IMR-90 (cell line): Measurements from ENCODE around the gene SINHCAF. TPM values are rescaled to one million over a fixed set of nuclear protein-coding genes. Genes with fewer than 3 reads are reported as not detected.

ENCODE experiments used
- ATAC-seq: fragments of 200-7000 bp; cut with Tn5 transposase; 2 replicates; pipeline ENCODE4 v1.9.1; 2020; ENCODE audit warnings: low read depth, mild to moderate bottlenecking, moderate library complexity
- BruUV-seq: library from RNA; stranded (reverse); fragments of 400-500 nt; replicated peaks from 2 replicates; lab custom pipeline; 2021; lab: Mats Ljungman, UMichigan
- CTCF ChIA-PET: fragments of 300-600 bp; formaldehyde crosslinking; extraction: SDS; loops from one replicate; lab custom pipeline; 2021; ENCODE audit warnings: antibody characterized with exemption; lab: Yijun Ruan, JAX
- POLR2A ChIA-PET: fragments of 300-600 bp; sonication (Branson Sonifier 250); formaldehyde crosslinking; loops from one replicate; lab custom pipeline; 2022; ENCODE audit warnings: antibody characterized with exemption; ENCODE audit not compliant: unreplicated experiment; lab: Charles Lee
- DNase-seq: peaks from one replicate; pipeline ENCODE4 v3.0.0; 2013
- H2AFZ ChIP-seq: replicated peaks from 2 replicates; pipeline ENCODE3; 2013; ENCODE audit warnings: low read length, mild to moderate bottlenecking; ENCODE audit not compliant: poor library complexity
- H2AK5ac ChIP-seq: 2 replicates; pipeline ENCODE4 v1.6.1; 2013; ENCODE audit warnings: low read depth, low read length, inconsistent platforms
- H2AK9ac ChIP-seq: replicated peaks from 2 replicates; pipeline ENCODE3; 2013; ENCODE audit warnings: mild to moderate bottlenecking, low read depth, low read length, moderate library complexity; ENCODE audit not compliant: poor library complexity
- H2BK120ac ChIP-seq: 2 replicates; pipeline ENCODE4 v1.6.1; 2013; ENCODE audit warnings: low read depth, low read length, inconsistent platforms
- H2BK15ac ChIP-seq: 3 replicates; pipeline ENCODE4 v1.6.1; 2013; ENCODE audit warnings: low read depth, low read length, inconsistent platforms
- H2BK20ac ChIP-seq: 2 replicates; pipeline ENCODE4 v1.6.1; 2013; ENCODE audit warnings: low read depth, mild to moderate bottlenecking, inconsistent platforms, low read length, moderate library complexity
- H2BK5ac ChIP-seq: 2 replicates; pipeline ENCODE4 v1.6.1; 2013; ENCODE audit warnings: mild to moderate bottlenecking, low read depth, low read length, inconsistent platforms; ENCODE audit not compliant: poor library complexity, severe bottlenecking
- H3K14ac ChIP-seq: replicated peaks from 2 replicates; pipeline ENCODE4 v1.6.1; 2013; ENCODE audit warnings: low read depth, low read length, inconsistent platforms
- H3K18ac ChIP-seq: 2 replicates; pipeline ENCODE4 v1.6.1; 2013; ENCODE audit warnings: low read depth, low read length, control low read depth
- H3K23ac ChIP-seq: 2 replicates; pipeline ENCODE4 v1.6.1; 2013; ENCODE audit warnings: low read depth, low read length, inconsistent platforms
- H3K27ac ChIP-seq: 2 replicates; pipeline ENCODE4 v1.5.1; 2013; ENCODE audit warnings: mild to moderate bottlenecking, control low read depth, low read length; ENCODE audit not compliant: insufficient read depth
- H3K27me3 ChIP-seq: 2 replicates; pipeline ENCODE4 v1.6.1; 2013; ENCODE audit warnings: low read length; ENCODE audit not compliant: control insufficient read depth, insufficient read depth
- H3K36me3 ChIP-seq: 2 replicates; pipeline ENCODE4 v1.6.1; 2013; ENCODE audit warnings: low read length, mixed read lengths; ENCODE audit not compliant: control insufficient read depth, insufficient read depth
- H3K4ac ChIP-seq: 2 replicates; pipeline ENCODE4 v1.6.1; 2013; ENCODE audit warnings: low read depth, low read length, inconsistent platforms
- H3K4me1 ChIP-seq: 2 replicates; pipeline ENCODE4 v1.6.1; 2013; ENCODE audit warnings: low read length, mixed read lengths; ENCODE audit not compliant: control insufficient read depth, insufficient read depth
- H3K4me2 ChIP-seq: 2 replicates; pipeline ENCODE4 v1.6.1; 2013; ENCODE audit warnings: low read depth, mild to moderate bottlenecking, control low read depth, low read length, moderate library complexity
- H3K4me3 ChIP-seq: 2 replicates; pipeline ENCODE4 v1.5.1; 2013; ENCODE audit warnings: low read depth, mild to moderate bottlenecking, control low read depth, low read length, moderate library complexity; ENCODE audit not compliant: insufficient read depth
- H3K56ac ChIP-seq: 2 replicates; pipeline ENCODE4 v1.6.1; 2013; ENCODE audit warnings: low read length, inconsistent platforms; ENCODE audit not compliant: insufficient read depth; ENCODE audit errors: extremely low read depth
- H3K79me1 ChIP-seq, 2 experiments: 2 replicates each; pipeline ENCODE4 v1.6.1; 2013; ENCODE audit warnings: low read length in 2 of 2, inconsistent platforms in 1 of 2, low read depth in 1 of 2
- H3K9ac ChIP-seq: 2 replicates; pipeline ENCODE4 v1.6.1; 2013; ENCODE audit warnings: low read depth, low read length, control low read depth
- H3K9me1 ChIP-seq: 2 replicates; pipeline ENCODE4 v1.6.1; 2013; ENCODE audit warnings: low read length, inconsistent platforms; ENCODE audit not compliant: insufficient read depth
- H3K9me3 ChIP-seq: 2 replicates; pipeline ENCODE4 v1.6.1; 2013; ENCODE audit warnings: low read length; ENCODE audit not compliant: control insufficient read depth, insufficient read depth
- H4K20me1 ChIP-seq: 2 replicates; pipeline ENCODE4 v1.6.1; 2013; ENCODE audit warnings: low read length, inconsistent platforms; ENCODE audit not compliant: insufficient read depth
- H4K5ac ChIP-seq: 2 replicates; pipeline ENCODE4 v1.6.1; 2013; ENCODE audit warnings: mild to moderate bottlenecking, low read depth, low read length, control low read depth
- H4K8ac ChIP-seq, 2 experiments: 2 replicates each; pipeline ENCODE4 v1.6.1; 2013; ENCODE audit warnings: low read depth in 2 of 2, low read length in 2 of 2, control low read depth in 1 of 2, inconsistent platforms in 1 of 2
- H4K91ac ChIP-seq: 2 replicates; pipeline ENCODE4 v1.6.1; 2013; ENCODE audit warnings: low read depth, low read length, inconsistent platforms; ENCODE audit not compliant: insufficient read depth
- ELK1 ChIP-seq: fragments of 150-350 bp; IDR thresholded peaks from 2 replicates; pipeline ENCODE4 v1.6.1; 2016; ENCODE audit warnings: low read depth, mild to moderate bottlenecking, low read length, moderate library complexity, borderline replicate concordance
- MAFK ChIP-seq: IDR thresholded peaks from 2 replicates; pipeline ENCODE4 v1.6.1; 2012; ENCODE audit warnings: low read depth, low read length, improper control_type of control experiment
- MAZ ChIP-seq: IDR thresholded peaks from 2 replicates; pipeline ENCODE4 v1.6.1; 2012; ENCODE audit warnings: low read depth, mild to moderate bottlenecking, low read length, improper control_type of control experiment, moderate library complexity, borderline replicate concordance
- POLR2A ChIP-seq: IDR thresholded peaks from 2 replicates; pipeline ENCODE4 v1.6.1; 2012; ENCODE audit warnings: mild to moderate bottlenecking, low read depth, low read length
- RAD21 ChIP-seq: IDR thresholded peaks from 2 replicates; pipeline ENCODE4 v1.6.1; 2012; ENCODE audit warnings: low read length, improper control_type of control experiment
- RCOR1 ChIP-seq: IDR thresholded peaks from 2 replicates; pipeline ENCODE4 v1.6.1; 2012; ENCODE audit warnings: mild to moderate bottlenecking, low read length, improper control_type of control experiment; ENCODE audit not compliant: insufficient replicate concordance
- WGBS, 2 experiments: methylation state at CpG; one replicate each; pipeline versions ENCODE4 v1.1.5 to v1.1.7; 2013; ENCODE audit warnings: missing lambda C conversion rate in 2 of 2; ENCODE audit not compliant: insufficient read length in 1 of 2; ENCODE audit errors: extremely low coverage in 2 of 2; 5-methylcytosine and 5-hydroxymethylcytosine counted together
- dilution Hi-C: fragments of 300-500 bp; cut with HindIII; formaldehyde crosslinking; loops from one replicate; pipeline ENCODE4 v1.14.3; 2018; ENCODE audit warnings: low sequenced_read_pairs; ENCODE audit not compliant: unreplicated experiment
- in situ Hi-C: fragments of 300-500 bp; cut with MboI; formaldehyde crosslinking; loops from 3 replicates; pipeline ENCODE4 v1.14.3; 2019; ENCODE audit warnings: low sequenced_read_pairs, inconsistent platforms, mixed read lengths
- intact Hi-C: fragments of 100-400 bp; cut with micrococcal nuclease; formaldehyde crosslinking; loops from 2 replicates; pipeline ENCODE4 v1.10.0; 2022
- polyA plus RNA-seq, 3 experiments: library from polyadenylated mRNA; depleted of rRNA; stranded (reverse); fragments of >200 nt; gene quantifications; 2 replicates each; pipeline ENCODE4 v1.2.3, GENCODE V29; 2012; ENCODE audit warnings: low replicate concordance in 1 of 3
- total RNA-seq: library from RNA; depleted of rRNA; stranded (reverse); fragments of >200 nt; gene quantifications from 2 replicates; pipeline ENCODE4 v1.2.3, GENCODE V29; 2012

Gene SINHCAF
- total and polyA plus RNA-seq, 2 of the 4 experiments (the other 2 are of a cell fraction), result 21.6 to 30.8 TPM

- H2BK15ac ChIP-seq, result no peak overlapping the region
- H3K9ac ChIP-seq, result no peak overlapping the region
- BruUV-seq, result no TSS peak
- H2AK9ac ChIP-seq, result no peak overlapping the region
- no peak overlapping the region for H4K91ac ChIP-seq
- CTCF ChIA-PET, result no interaction called here
- intact Hi-C loops, result no loop called here
- H3K36me3 ChIP-seq, result no peaks in the 10 kb centered on the region
- H4K5ac ChIP-seq, result no peak overlapping the region
- H3K14ac ChIP-seq, result no peak overlapping the region
- in situ Hi-C loops, result no loop called here
- no CpG with 5 or more reads among the region's 1 CpG for WGBS, 2 experiments
- no peak overlapping the region for H2BK5ac ChIP-seq
- no peak for TF ChIP-seq ELK1
- TF ChIP-seq MAZ, result no peak
- TF ChIP-seq RAD21, result no peak
- TF ChIP-seq POLR2A, result no peak
- TF ChIP-seq RCOR1, result no peak
- TF ChIP-seq MAFK, result no peak
- POLR2A ChIA-PET, result no interaction called here
- no peak overlapping the region for H2BK120ac ChIP-seq
- no peak overlapping the region for H3K56ac ChIP-seq
- dilution Hi-C loops, result no loop called here
- H3K27ac ChIP-seq, result no peak overlapping the region
- no peaks in the 10 kb centered on the region for H3K9me3 ChIP-seq
- H2AFZ ChIP-seq, result no peak overlapping the region
- no peak overlapping the region for H3K4ac ChIP-seq
- no peak overlapping the region for H3K18ac ChIP-seq
- no peaks in the 10 kb centered on the region for H3K9me1 ChIP-seq
- no peak overlapping the region for H3K4me3 ChIP-seq
- H3K23ac ChIP-seq, result no peak overlapping the region
- H2AK5ac ChIP-seq, result no peak overlapping the region
- H3K27me3 ChIP-seq, result peaks cover 7% of the 10 kb centered on the region
- H3K79me1 ChIP-seq, result no peaks in the 10 kb centered on the region
- no peaks in the 10 kb centered on the region for H4K20me1 ChIP-seq
- H2BK20ac ChIP-seq, result no peak overlapping the region
- no peak overlapping the region for H4K8ac ChIP-seq
- DNase-seq (no peak), ATAC-seq (no peak)
- no peaks in the 10 kb centered on the region for H3K4me1 ChIP-seq
- H3K4me2 ChIP-seq, result no peak overlapping the region
These were observed 16.3 kb upstream of the SINHCAF start for GRCh38 chr12:31342286-31342685.
